Measurements from ENCODE around the gene INTU.

- TF ChIP-seq POLR2A (IDR thresholded peaks at IDR 0.05) (no peak), CTCF (IDR thresholded peaks at IDR 0.05) (no peak), POLR2AphosphoS5 (IDR thresholded peaks at IDR 0.05) (no peak)
These were observed 9.4 kb downstream of the INTU start for GRCh38 chr4:127642169-127642568.

Measured in breast epithelium (tissue), 3 donors.